IPS-15b (cell line): ENCODE data around the gene SIK2.

Source experiments
- H3K27me3 ChIP-seq: one replicate; pipeline ENCODE4 v1.6.1; 2013; ENCODE audit warnings: low read length; ENCODE audit not compliant: control insufficient read depth, insufficient read depth
- H3K36me3 ChIP-seq: one replicate; pipeline ENCODE4 v1.6.1; 2013; ENCODE audit warnings: low read length; ENCODE audit not compliant: control insufficient read depth, insufficient read depth
- H3K4me1 ChIP-seq: one replicate; pipeline ENCODE4 v1.6.1; 2013; ENCODE audit warnings: mild to moderate bottlenecking, low read length; ENCODE audit not compliant: control insufficient read depth, insufficient read depth
- H3K4me3 ChIP-seq: one replicate; pipeline ENCODE4 v1.5.1; 2013; ENCODE audit warnings: low read depth, low read length
- H3K9ac ChIP-seq: one replicate; pipeline ENCODE4 v1.6.1; 2013; ENCODE audit warnings: low read depth, mild to moderate bottlenecking, low read length
- H3K9me3 ChIP-seq: one replicate; pipeline ENCODE4 v1.6.1; 2013; ENCODE audit warnings: mild to moderate bottlenecking, low read length; ENCODE audit not compliant: control insufficient read depth, insufficient read depth

The SIK2 gene

GRCh38 chr11:111604392-111605009 is 2.3 kb downstream of the SIK2 start:
- Histone ChIP-seq H3K9ac (no peak overlapping the region), H3K4me1 (peaks cover 4% of the 10 kb centered on the region), H3K4me3 (no peak overlapping the region), H3K9me3 (no peaks in the 10 kb centered on the region), H3K36me3 (no peaks in the 10 kb centered on the region), H3K27me3 (peaks cover 22% of the 10 kb centered on the region)

DNA sequence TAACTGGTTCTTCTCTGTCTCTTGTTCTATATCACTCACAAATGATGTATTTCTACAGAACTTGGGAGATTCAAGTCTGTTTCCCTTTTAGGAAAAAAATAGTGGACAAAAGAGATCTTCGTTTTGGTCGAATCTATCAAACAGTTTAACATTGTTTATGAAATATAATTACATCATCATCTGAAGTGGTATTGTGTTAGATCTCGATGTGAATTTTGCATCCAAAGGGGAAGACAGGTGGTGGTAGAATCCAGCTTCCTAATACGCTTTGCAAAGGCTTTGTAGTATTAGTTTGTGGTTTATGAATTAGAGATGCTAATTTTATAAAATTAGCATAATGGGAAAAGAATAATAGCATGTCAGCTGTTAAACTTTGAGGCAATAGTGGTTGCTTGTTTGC is 3.4 kb downstream of the SIK2 start:
- Histone ChIP-seq H3K4me1 (peaks cover 4% of the 10 kb centered on the region), H3K27me3 (peaks cover 18% of the 10 kb centered on the region), H3K9ac (no peak overlapping the region), H3K9me3 (no peaks in the 10 kb centered on the region), H3K4me3 (no peak overlapping the region), H3K36me3 (no peaks in the 10 kb centered on the region)

GRCh38 chr11:111606986-111607385 is 4.7 kb downstream of the SIK2 start:
- Histone ChIP-seq H3K27me3 (peaks cover 11% of the 10 kb centered on the region), H3K4me1 (no peaks in the 10 kb centered on the region), H3K9me3 (no peaks in the 10 kb centered on the region), H3K4me3 (no peak overlapping the region), H3K36me3 (no peaks in the 10 kb centered on the region), H3K9ac (no peak overlapping the region)

DNA sequence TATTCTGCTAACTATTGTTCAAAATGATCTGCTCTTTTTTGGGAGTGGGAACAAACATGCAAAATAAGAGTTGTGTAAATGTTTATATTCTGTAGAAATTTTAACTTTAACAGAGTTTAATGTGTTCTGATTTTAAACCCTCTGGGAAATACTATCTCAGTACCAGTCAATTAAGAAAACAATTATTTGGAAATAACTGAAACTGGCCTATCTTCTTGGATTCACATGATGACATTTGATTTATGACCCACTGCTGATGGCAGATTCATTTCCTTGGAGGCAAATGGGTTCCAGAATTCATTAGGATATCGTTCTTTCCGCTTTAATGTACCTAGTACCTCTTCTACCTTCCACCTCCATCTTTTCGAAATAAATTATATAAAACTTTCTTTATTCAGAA is 5.5 kb downstream of the SIK2 start:
- H3K27me3 ChIP-seq = peaks cover 11% of the 10 kb centered on the region
- no peak overlapping the region for H3K4me3 ChIP-seq
- H3K36me3 ChIP-seq = no peaks in the 10 kb centered on the region
- no peak overlapping the region for H3K9ac ChIP-seq
- H3K9me3 ChIP-seq = no peaks in the 10 kb centered on the region
- H3K4me1 ChIP-seq = peaks cover 4% of the 10 kb centered on the region

DNA sequence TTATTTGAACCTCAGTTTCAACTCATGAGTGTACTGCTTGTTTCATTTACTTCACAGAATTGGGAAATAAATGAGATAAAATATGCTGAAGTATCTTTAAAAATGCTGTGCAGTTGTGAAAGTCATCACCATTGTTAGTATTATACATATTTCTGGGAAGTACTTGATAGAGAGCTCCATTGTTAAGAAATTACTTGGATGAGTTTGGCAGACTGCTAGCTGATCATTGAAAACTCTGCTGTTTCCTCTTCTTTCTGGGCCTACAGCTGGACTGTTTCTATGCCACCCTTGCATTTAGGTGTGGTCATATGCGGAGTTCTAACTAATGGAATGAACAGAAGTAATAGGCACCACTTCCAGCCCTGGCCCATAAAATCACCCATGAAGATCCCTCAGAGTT is 10.0 kb downstream of the SIK2 start:
- no peaks in the 10 kb centered on the region for H3K27me3 ChIP-seq
- H3K9ac ChIP-seq = no peak overlapping the region
- no peak overlapping the region for H3K4me3 ChIP-seq
- H3K9me3 ChIP-seq = no peaks in the 10 kb centered on the region
- H3K36me3 ChIP-seq = no peaks in the 10 kb centered on the region
- peaks cover 4% of the 10 kb centered on the region for H3K4me1 ChIP-seq

DNA sequence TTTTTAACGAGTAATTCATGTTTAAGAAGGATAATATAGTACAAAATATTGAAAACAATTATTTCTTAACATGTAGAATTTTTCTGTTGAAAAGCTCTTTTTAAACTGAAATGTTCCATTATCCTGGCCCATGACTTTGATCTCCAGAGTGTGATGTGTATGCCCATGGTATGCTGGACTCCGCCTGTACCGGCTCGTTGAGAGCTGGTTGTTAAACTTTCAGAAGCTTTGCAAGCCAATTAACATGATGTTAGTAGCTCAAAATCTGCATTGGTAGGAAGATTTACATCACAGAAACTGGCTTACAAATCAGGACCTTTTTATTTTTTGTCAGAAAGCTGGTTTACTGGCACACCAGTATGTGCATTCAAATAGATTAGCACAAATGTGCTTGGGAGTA is 15.0 kb downstream of the SIK2 start:
- no peaks in the 10 kb centered on the region for H3K27me3 ChIP-seq
- no peak overlapping the region for H3K4me3 ChIP-seq
- H3K4me1 ChIP-seq = peaks cover under 1% of the 10 kb centered on the region
- no peaks in the 10 kb centered on the region for H3K9me3 ChIP-seq
- no peak overlapping the region for H3K9ac ChIP-seq
- H3K36me3 ChIP-seq = no peaks in the 10 kb centered on the region

GRCh38 chr11:111620518-111620917 is 18.3 kb downstream of the SIK2 start:
- no peaks in the 10 kb centered on the region for H3K27me3 ChIP-seq
- no peaks in the 10 kb centered on the region for H3K36me3 ChIP-seq
- no peak overlapping the region for H3K4me3 ChIP-seq
- no peak overlapping the region for H3K9ac ChIP-seq
- no peaks in the 10 kb centered on the region for H3K9me3 ChIP-seq
- no peaks in the 10 kb centered on the region for H3K4me1 ChIP-seq

GRCh38 chr11:111623527-111624030 is 21.3 kb downstream of the SIK2 start:
- Histone ChIP-seq H3K9me3 (no peaks in the 10 kb centered on the region), H3K9ac (no peak overlapping the region), H3K36me3 (no peaks in the 10 kb centered on the region), H3K4me3 (no peak overlapping the region), H3K4me1 (no peaks in the 10 kb centered on the region), H3K27me3 (no peaks in the 10 kb centered on the region)

- no peaks in the 10 kb centered on the region for H3K27me3 ChIP-seq
- H3K36me3 ChIP-seq = no peaks in the 10 kb centered on the region
- no peaks in the 10 kb centered on the region for H3K4me1 ChIP-seq
- no peaks in the 10 kb centered on the region for H3K9me3 ChIP-seq
- H3K9ac ChIP-seq = no peak overlapping the region
- H3K4me3 ChIP-seq = no peak overlapping the region
Measured at GRCh38 chr11:111624608-111625007, 22.4 kb downstream of the SIK2 start.

DNA sequence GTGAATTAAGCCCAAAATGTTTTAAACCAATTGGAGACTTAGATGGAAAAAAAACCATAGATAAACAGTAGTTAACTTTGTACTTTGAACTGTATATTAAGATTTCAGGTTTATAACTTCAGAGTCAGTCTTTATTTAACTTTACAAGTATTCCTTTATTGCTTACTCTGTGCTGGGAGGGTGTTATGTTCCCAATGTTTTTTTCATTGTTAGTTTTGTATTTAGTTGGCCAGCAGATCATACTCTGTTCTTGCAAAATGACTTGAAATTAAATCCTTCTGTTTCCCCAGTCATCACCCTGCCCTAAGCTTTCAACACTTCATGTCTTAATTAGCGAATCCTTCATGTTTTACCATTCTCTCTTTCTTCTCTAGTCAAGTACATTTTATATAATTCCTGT is 25.3 kb downstream of the SIK2 start:
- Histone ChIP-seq H3K36me3 (no peaks in the 10 kb centered on the region), H3K4me3 (no peak overlapping the region), H3K9ac (no peak overlapping the region), H3K27me3 (no peaks in the 10 kb centered on the region), H3K9me3 (no peaks in the 10 kb centered on the region), H3K4me1 (no peaks in the 10 kb centered on the region)

- H3K27me3 ChIP-seq = no peaks in the 10 kb centered on the region
- no peaks in the 10 kb centered on the region for H3K9me3 ChIP-seq
- H3K9ac ChIP-seq = no peak overlapping the region
- no peaks in the 10 kb centered on the region for H3K36me3 ChIP-seq
- H3K4me3 ChIP-seq = no peak overlapping the region
- no peaks in the 10 kb centered on the region for H3K4me1 ChIP-seq
Measured at GRCh38 chr11:111629499-111629898, 27.2 kb downstream of the SIK2 start.

- H3K9me3 ChIP-seq = no peaks in the 10 kb centered on the region
- no peaks in the 10 kb centered on the region for H3K27me3 ChIP-seq
- no peak overlapping the region for H3K9ac ChIP-seq
- no peaks in the 10 kb centered on the region for H3K36me3 ChIP-seq
- H3K4me1 ChIP-seq = no peaks in the 10 kb centered on the region
- H3K4me3 ChIP-seq = no peak overlapping the region
Measured at GRCh38 chr11:111631024-111631665, 28.9 kb downstream of the SIK2 start.
